ENCODE results near the gene TNRC6B.
"Not testable (repeated sequence)": the region's sequence is repeated elsewhere in the genome, so short reads cannot be mapped to it uniquely, and the experiment has no call there.

Gene TNRC6B

DNA sequence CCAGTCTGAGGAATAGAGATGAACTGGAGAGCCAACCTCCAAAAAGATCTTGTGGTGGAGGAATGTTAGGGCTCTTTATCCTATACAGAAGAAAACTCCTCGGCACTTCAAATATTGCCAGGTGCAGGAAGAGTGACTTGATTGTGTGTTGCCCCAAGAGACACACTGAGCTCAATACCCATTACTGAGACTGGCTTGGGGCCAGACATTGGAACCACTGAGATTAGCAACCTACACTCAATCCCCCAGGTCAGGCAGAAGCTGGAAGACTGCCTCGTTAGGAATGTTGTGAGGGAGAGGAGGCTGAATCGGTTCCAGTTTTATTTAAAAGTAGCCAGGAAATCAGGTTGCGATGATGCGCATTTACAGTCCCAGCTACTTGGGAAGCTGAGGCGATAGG lies 190.3 kb downstream of the TNRC6B start:
- no peak for DNase-seq

DNA sequence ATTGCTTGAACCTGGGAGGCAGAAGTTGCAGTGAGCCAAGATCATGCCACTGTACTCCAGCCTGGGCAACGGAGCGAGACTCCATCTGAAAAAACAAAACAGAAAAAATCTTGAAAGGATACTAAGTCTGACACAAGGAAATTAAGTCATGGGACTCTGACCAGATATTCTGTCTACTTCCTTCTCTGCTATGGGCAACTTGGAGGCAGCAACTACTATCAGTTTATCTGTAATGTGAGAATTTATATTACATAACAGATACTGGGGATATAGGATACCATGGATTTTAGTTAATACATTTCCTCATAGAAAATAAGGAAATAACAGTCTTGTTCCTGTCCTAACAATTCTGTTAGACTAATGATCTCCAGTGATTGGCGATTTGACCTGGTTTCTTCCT lies 191.1 kb downstream of the TNRC6B start:
- no peak for DNase-seq

GRCh38 chr22:40374567-40374966 lies 196.8 kb downstream of the TNRC6B start:
- DNase-seq = no peak

DNA sequence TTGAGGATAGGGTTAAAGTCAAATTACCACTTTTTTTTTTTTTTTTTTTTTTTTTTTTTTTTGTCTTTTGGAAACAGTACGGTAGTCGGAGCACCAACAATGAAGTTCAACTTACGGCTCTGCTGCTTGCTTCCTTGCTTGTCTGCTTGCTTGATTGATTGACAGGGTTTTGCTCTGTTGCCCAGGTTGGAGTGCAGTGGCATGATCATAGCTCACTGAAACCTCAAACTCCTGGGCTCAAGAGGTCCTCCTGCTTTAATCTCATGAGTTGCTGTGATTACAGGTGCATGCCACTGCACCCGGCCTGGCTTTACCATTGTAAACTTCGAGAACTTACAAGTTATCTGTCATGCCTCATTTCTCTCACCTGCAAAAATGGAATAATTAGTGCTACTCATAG lies 198.4 kb downstream of the TNRC6B start:
- DNase-seq = no peak

DNA sequence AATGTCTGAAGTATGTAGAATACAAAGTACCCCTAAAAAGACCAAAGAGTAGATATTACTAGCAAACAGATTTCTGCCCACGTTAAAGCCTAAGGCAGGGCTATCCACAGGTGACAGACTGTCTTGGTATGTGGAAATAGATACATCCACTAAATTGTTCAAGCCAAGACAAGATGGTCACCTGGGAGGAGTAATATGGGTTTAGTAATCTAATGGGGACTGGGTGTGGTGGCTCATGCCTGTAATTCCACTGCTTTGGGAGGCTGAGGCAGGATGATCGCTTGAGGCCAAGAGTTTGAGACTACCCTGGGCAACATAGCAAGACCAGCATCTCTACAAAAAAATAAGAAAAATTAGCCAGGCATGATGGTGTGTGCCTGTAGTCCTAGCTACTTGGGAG lies 200.2 kb downstream of the TNRC6B start:
- no peak for DNase-seq

DNA sequence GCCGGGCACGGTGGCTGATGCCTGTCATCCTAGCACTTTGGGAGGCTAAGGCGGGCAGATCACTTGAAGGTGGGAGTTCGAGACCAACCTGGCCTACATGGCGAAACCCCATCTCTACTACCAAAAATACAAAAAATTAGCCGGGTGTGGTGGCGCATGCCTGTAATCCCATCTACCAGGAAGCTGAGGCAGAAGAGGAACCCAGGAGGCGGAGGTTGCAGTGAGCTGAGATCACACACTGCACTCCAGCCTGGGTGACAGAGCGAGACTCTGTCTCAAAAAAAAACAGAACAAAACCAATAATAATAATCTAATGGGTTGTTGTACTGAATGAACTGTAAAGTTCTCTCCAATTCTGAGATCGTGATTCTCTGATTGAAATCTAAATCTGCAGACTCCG lies 200.7 kb downstream of the TNRC6B start:
- DNase-seq = not testable (repeated sequence)

GRCh38 chr22:40381461-40381860 lies 203.7 kb downstream of the TNRC6B start:
- no peak for DNase-seq

DNA sequence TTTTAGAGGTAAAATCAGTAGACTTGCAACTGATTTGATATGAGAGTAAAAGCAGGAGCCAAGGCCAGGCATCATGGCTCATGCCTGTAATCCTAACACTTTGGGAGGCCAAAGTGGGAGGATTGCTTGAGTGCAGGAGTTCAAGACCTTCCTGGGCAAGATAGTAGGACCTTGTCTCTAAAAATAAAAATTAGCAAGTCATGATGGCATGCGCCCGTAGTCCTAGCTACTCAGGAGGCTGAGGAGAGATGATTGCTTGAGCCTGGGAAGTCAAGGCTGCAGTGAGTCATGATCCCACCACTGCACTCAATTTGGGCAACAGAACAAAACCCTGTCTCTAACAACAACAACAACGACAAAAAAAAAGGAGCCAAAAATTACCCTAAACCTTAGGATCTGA lies 206.2 kb downstream of the TNRC6B start:
- DNase-seq = no peak

DNA sequence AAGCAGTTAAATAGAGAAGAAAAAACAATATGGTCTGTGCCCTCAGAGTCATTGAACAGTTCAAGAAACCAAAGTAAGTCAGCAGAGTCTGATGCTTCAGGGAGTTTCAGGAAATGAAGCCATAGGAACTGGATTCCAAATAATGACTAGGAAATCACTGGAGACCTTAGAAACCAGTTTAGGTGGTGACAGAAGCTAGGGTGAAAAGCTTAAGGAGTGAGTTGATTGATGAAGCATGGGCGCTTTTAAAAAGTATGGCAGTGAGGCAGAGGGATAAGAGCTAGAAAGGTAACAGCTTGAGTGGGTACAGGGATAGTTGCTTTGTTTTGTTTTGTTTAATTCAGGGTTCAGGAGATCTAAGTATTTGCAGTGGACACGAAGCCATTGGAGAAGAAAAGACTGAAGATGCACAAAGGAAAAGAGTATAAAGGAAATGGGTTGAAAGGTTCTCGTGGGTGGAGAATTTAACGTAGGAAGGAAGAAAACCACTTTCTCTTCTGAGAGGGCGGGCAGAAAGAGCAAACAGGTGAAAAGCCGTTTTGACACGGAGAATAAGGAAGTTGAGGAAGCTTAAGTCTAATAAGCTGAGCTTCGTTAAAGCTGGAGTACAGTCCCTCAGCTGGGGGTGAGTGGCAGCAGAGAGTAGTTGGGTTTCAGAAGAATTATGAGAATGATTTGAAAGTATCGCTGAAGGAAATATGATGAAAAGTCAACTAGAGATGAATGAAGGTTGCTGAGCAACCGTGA lies 207.5 kb downstream of the TNRC6B start:
- DNase-seq = no peak

Data from NCI-H1436 treated with DMSO at 0.1 percent for 48 hours (cell line).